Measurements from ENCODE around the gene VWF.
"Not testable (repeated sequence)": the region's sequence is repeated elsewhere in the genome, so short reads cannot be mapped to it uniquely, and the experiment has no call there.

Gene VWF

GRCh38 chr12:6124411-6125309 is at the start of gene VWF:
Gene VWF, minus strand, starts transcription at chr12:6124670. Its CDS starts 1,474 bp downstream, at chr12:6123196.
- peak; percentile 8 for DNase-seq (ENCODE audit: low spot score)

GRCh38 chr12:6172862-6173261 is 48.4 kb upstream of the VWF start:
- DNase-seq (ENCODE audit: low spot score) = no peak

GRCh38 chr12:6172086-6172485 is 47.6 kb upstream of the VWF start:
- no peak for DNase-seq (ENCODE audit: low spot score)

- DNase-seq (ENCODE audit: low spot score) = no peak
Observed at GRCh38 chr12:6171409-6172015, 47.0 kb upstream of the VWF start.

GRCh38 chr12:6167327-6168280 is 43.1 kb upstream of the VWF start:
- DNase-seq (ENCODE audit: low spot score) = peak; percentile 84

- no peak for DNase-seq (ENCODE audit: low spot score)
Observed at GRCh38 chr12:6166808-6167207, 42.3 kb upstream of the VWF start.

- DNase-seq (ENCODE audit: low spot score) = peak; percentile 45
Observed at GRCh38 chr12:6165395-6165794, 40.9 kb upstream of the VWF start.

GRCh38 chr12:6163416-6164060 is 39.1 kb upstream of the VWF start:
- DNase-seq (ENCODE audit: low spot score) = no peak

- DNase-seq (ENCODE audit: low spot score) = peak; percentile 66
Observed at GRCh38 chr12:6161124-6161882, 36.8 kb upstream of the VWF start.

GRCh38 chr12:6160049-6160649 is 35.7 kb upstream of the VWF start:
- DNase-seq (ENCODE audit: low spot score) = not testable (repeated sequence)

GRCh38 chr12:6159166-6160011 is 34.9 kb upstream of the VWF start:
- DNase-seq (ENCODE audit: low spot score) = not testable (repeated sequence)

GRCh38 chr12:6158749-6159148 is 34.3 kb upstream of the VWF start:
- no peak for DNase-seq (ENCODE audit: low spot score)

- no peak for DNase-seq (ENCODE audit: low spot score)
Observed at GRCh38 chr12:6158255-6158654, 33.8 kb upstream of the VWF start.

GRCh38 chr12:6157482-6157881 is 33.0 kb upstream of the VWF start:
- no peak for DNase-seq (ENCODE audit: low spot score)

- DNase-seq (ENCODE audit: low spot score) = no peak
Observed at GRCh38 chr12:6154730-6155459, 30.4 kb upstream of the VWF start.

- DNase-seq (ENCODE audit: low spot score) = not testable (repeated sequence)
Observed at GRCh38 chr12:6148722-6149121, 24.3 kb upstream of the VWF start.

- DNase-seq (ENCODE audit: low spot score) = no peak
Observed at GRCh38 chr12:6148061-6148460, 23.6 kb upstream of the VWF start.

GRCh38 chr12:6146951-6147350 is 22.5 kb upstream of the VWF start:
- DNase-seq (ENCODE audit: low spot score) = no peak

- DNase-seq (ENCODE audit: low spot score) = no peak
Observed at GRCh38 chr12:6146509-6146908, 22.0 kb upstream of the VWF start.
